DMS153 treated with DMSO at 0.1 percent for 48 hours (cell line): ENCODE data around the gene PLCZ1.
"Not testable (repeated sequence)": the region's sequence is repeated elsewhere in the genome, so short reads cannot be mapped to it uniquely, and the experiment has no call there.

ENCODE experiments used
- DNase-seq: peaks from one replicate; lab custom pipeline; 2025; ENCODE audit not compliant: unreplicated experiment; lab: John Stamatoyannopoulos, UW

PLCZ1 gene

GRCh38 chr12:18703321-18703720, 34.5 kb downstream of the PLCZ1 start:
- no peak for DNase-seq

- DNase-seq = no peak
Observed at GRCh38 chr12:18700271-18700670, 37.5 kb downstream of the PLCZ1 start.

- DNase-seq = no peak
Observed at GRCh38 chr12:18696971-18697602, 40.7 kb downstream of the PLCZ1 start.

DNA sequence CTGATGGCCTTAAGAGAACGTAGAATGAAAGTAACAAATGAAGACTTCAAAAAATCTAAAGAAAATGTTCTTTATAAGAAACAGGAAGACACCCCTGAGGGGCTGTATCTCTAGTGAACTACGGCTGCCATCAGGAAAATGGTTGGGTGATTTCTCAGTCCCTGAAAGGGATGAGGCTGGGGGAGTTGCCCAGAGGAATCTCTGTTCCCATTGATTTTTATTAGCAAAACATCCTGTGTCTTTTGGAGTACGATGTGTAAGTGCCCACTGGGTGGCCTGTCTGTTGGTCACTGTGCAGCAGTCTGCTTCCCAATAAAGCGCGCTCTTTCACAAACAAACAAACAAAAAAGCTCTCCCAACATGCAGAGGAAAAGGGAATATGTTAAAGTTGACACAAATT, 43.8 kb downstream of the PLCZ1 start:
- not testable (repeated sequence) for DNase-seq

DNA sequence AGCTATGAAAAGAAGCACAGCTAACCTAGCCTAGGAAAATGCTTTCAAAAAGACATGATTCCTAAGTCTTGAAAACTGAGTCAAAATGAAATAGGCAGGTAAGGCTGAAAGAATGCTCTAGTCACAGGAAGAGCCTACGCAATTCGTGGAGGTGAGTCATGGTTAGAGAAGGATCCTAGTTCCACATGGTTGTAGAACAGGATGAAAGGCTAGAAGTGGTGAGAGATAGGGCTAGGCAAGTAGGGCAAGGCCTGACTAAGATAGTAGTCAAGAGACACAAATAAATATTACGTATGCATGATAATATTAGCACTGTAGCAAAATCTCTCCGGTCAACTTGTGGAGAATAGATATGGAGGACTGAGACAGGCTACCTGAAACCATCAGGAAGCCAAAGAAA, 47.2 kb downstream of the PLCZ1 start:
- DNase-seq = no peak

- no peak for DNase-seq
Observed at GRCh38 chr12:18689771-18690170, 48.0 kb downstream of the PLCZ1 start.

- no peak for DNase-seq
Observed at GRCh38 chr12:18684430-18684829, 53.4 kb downstream of the PLCZ1 start.

DNA sequence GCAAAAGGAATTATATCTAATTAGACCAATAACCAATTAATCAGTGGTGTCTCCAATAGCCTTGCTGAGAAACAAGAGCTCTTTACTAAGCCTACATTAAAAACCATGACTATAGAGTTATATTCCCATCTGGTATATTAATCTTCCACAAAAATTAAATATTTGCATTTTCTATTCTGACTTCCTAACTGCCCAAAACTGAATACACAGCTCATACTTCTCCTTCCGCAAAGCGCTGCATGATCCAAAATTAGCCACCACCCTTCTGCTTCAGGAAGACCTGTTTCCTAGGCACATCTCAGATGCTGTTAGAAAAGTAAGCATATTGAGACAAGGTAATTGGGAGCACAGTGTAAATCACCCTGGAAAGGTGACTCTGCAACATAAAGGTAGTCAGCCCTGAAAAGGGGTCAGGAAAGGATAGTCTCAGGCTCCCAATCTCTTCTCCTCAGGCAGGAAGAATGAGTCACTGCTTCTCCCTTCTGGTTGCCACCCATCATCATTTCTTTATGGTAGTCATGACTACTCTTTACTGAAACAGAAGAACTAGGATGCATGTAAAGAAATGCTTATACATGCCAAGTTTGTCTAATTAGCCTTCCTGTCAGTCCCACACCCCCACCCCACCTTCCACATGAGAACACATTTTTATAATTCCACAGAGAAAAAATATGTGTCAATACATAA, 54.3 kb downstream of the PLCZ1 start:
- no peak for DNase-seq

DNA sequence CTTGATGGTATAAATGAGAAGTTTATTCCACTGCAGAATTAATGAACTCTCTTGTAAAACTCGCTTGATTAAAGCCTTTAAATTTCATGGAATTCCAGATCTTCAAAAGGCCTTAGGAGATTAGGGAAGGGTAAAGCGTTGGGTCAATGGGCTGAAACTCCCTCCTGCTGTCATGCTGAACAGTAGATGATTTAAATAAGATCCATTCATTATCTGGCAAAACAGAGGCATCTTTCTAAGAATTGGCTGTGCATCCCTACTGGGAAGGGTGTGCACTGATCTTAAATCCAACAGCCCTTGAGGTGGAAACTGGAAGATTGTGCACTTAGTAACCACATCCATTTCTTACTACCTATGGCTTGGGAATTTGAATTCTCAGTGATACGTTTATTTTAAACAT, 56.0 kb downstream of the PLCZ1 start:
- no peak for DNase-seq

GRCh38 chr12:18676996-18677588, 60.7 kb downstream of the PLCZ1 start:
- no peak for DNase-seq

DNA sequence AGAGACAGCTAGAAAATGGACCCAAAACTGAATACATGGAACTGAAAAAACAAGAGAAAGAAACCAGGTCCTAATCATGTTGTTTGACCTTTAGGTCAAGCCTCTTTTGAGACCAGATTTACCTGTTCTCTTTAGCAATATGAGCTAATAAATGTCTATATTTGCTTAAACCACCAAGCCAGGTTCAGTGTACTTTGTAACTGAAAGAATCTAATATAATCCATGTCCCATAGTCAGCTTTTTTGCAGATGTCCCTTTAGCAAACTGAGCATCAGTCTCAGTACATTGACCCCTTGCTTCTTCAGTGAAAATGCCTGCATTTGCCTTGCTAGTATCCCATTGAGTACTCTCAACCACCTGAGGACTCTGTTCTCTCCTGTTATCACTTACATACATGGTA, 61.7 kb downstream of the PLCZ1 start:
- no peak for DNase-seq

DNA sequence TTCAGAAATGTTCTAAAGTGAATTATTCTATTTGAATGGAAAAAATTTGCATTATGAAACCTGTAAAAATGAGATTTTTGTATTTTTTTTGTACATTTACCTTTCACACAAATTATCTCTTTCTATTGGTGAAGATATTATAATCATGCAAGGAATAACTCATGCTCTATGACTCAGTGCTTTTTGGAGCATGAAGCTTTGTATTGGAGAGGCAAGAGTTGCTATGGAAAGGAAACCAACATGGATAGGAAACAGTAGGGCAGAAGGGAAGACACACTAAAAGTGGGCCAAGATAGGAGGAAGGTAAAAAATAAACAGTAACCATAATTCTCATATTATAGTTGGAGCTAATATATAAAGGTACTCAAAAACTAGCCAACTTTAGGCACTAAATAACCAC, 79.0 kb downstream of the PLCZ1 start:
- no peak for DNase-seq

DNA sequence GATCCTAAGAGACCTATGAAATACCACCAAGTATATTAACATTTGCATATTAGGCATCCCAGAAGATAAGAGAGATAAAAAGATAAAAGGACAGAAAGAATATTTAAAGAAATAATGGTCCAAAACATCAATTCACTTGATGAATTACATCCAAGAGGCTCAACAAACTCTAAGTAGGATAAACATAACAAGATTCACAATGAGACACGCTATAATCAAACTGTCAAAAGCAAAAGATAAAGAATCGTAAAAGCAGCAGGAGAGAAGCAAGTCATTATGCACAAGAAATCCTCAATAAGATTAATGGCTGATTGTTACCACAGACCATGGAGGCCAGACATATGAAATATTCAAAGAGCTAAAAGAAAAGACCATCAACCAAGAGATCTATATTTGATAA, 79.6 kb downstream of the PLCZ1 start:
- DNase-seq = no peak

- DNase-seq = no peak
Observed at GRCh38 chr12:18655351-18655750, 82.5 kb downstream of the PLCZ1 start.

- no peak for DNase-seq
Observed at GRCh38 chr12:18653465-18653864, 84.3 kb downstream of the PLCZ1 start.

DNA sequence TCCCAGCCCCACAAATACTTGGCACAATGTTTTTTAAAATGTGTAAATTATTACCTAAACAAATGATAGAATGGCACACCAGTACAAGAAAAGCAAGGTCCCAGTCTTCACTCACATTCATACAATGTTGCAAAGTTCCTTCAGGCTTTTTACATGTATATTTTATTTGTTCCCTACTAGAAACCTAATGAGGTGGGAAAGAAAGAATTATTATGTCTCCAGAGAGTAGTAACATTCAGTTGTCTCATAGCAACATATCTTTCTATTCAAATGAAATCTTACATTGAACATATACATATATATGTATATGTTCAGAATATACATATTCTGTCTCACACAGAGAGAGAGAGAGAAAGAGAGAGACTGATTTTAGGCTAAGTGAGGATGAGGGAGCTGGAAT, 85.2 kb downstream of the PLCZ1 start:
- no peak for DNase-seq

DNA sequence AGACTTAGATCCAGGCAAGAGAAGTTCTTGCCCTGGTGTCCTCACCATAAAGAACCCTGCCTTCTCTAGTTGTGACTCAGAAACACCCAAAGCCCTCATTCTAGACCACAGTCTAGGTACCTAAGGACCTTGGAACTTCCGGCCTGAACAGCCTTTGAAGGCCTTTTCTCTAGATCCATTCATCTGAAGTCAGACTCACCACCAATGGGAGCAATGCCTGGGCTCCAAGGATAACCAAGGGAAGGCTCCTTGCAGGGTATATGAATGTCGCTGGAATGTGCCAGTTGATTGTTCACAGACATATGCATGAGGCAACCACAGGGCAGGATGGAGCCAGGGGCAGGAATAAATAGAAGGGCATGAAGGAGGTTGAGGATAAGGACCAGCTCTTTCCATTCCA, 86.3 kb downstream of the PLCZ1 start:
- DNase-seq = no peak

DNA sequence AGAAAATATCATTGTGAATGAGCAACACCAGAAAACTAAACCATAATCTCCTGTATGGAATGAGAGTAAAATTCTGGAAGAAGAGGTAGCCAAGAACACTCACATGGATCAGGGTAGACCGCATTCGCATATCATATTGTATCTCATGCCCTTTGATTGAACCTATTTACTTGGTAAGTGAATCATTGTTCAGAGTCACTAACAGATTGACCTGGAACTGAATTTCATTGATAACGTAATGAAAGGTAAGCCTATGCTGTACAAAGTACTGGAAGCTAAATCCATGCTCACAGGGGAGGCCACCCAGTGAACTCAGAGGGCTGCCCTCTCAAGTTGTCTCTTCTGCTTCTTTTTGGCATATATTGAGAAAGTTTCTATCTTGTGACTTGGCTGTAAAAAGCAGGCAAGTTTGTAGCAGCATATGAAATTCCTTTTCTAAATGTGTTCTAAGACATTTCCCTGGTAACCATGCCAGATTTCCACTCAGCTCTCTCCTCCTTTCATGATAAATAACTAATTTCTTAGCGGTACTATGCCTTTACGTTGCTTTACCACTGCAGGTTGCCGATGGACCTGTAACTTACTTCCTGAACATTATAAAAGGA, 91.4 kb downstream of the PLCZ1 start:
- no peak for DNase-seq

GRCh38 chr12:18644564-18644963, 93.2 kb downstream of the PLCZ1 start:
- DNase-seq = no peak

DNA sequence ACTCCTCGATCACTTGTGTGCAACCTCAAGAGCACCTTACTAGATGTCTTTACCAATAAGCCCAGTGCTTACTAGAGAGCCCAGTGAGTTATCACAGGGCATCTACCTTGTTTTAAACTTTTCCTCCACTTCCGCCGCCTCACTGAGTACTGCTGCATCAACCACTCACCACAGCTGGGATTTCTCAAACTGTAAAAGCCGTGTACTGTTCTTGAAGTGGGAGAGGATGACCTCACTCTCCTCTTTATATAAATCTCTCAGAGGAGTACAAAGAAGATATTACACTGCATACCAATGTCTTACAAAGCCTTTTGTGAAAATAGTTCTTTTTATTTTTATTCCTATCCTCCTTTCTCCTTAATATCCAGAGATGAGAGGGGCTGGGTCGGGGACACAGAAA, 94.1 kb downstream of the PLCZ1 start:
- DNase-seq = no peak

DNA sequence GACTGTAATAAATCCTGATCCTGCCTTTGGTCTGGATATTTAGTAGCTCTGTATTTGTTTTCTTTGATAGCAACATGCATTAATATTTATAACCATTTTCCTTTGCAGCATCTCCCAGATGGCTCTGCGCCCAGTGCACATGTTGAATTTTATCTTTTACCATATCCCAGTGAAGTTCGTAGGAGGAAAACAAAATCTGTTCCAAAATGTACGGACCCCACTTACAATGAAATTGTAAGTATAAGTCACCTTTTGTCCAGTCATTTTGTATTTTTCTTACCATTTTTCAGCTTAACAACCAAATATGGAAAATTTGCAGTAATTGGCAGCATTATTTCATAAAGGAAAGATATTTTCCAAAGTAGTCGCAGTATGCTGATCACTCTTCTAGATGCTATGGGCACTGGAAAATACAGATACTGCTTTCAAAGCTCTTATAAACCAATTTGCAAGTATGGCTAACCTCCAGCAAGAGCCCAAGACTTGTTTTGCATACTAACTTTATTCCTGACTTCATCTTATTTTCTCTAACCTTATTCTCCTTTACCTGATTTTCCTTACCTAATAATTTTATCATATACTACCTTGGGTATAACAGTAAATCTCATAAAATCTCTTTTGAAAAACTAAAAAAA, 97.4 kb downstream of the PLCZ1 start:
- DNase-seq = no peak

DNA sequence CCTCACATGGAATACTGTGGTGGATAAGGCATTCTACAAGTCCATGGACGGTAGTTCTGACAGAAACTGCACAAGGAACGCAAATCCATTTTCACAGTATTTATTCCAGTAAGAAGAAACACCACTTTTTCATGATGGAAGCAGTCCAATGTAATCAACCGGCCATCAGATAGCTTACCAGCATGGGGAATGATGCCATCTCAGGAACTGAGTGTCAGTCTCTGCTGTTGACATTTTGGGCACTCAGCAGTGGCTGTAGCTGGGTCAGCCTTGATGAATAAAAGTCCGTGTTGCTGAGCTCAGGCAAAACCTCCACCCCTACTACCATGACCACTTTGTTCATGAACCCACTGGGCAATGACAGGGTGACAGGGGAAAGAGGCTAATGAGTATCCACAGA, 103.4 kb downstream of the PLCZ1 start:
- DNase-seq = no peak
